GDM1 (cell line): ENCODE measurements around the gene ALDH18A1.
"Not testable (repeated sequence)": the region's sequence is repeated elsewhere in the genome, so short reads cannot be mapped to it uniquely, and the experiment has no call there.

Source experiments
- DNase-seq: peaks from one replicate; lab custom pipeline; 2025; lab: John Stamatoyannopoulos, UW

Gene ALDH18A1

GRCh38 chr10:95656291-95657164 lies at the start of gene ALDH18A1:
Gene ALDH18A1 (minus strand): TSS chr10:95656711. CDS start chr10:95653377, 3,334 bp downstream.
- DNase-seq = peak; percentile 87

- no peak for DNase-seq
Observed at GRCh38 chr10:95698415-95698814, 41.9 kb upstream of the ALDH18A1 start.

GRCh38 chr10:95697429-95697828 lies 40.9 kb upstream of the ALDH18A1 start:
- no peak for DNase-seq

- DNase-seq = no peak
Observed at GRCh38 chr10:95694665-95695064, 38.2 kb upstream of the ALDH18A1 start.

GRCh38 chr10:95693668-95694534 lies 37.4 kb upstream of the ALDH18A1 start, which contains the start of gene TCTN3:
Gene TCTN3 (minus strand): TSS chr10:95693927. CDS start chr10:95693899, 28 bp downstream.
- peak; percentile 99 for DNase-seq

- DNase-seq = no peak
Observed at GRCh38 chr10:95693071-95693667, 36.7 kb upstream of the ALDH18A1 start.

- no peak for DNase-seq
Observed at GRCh38 chr10:95691281-95691680, 34.8 kb upstream of the ALDH18A1 start.

DNA sequence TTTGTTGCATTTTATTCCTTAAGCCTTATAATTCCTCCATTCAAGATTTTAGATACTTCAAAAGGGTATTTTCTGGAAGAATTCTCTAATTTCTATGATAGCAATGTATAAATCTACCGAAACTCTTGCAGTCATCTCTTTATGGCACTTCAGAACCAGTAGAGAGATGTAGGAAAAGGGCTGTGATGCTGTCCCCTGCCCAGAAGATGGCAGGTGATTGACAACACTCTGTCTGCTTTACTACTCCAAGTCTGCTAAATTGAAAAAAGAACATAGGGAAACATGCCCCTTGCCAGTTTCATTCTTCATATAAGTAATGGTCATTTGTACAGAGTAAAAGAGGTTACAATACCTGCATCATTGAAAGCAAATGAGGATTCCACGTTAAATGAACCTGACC lies 32.1 kb upstream of the ALDH18A1 start:
- no peak for DNase-seq

DNA sequence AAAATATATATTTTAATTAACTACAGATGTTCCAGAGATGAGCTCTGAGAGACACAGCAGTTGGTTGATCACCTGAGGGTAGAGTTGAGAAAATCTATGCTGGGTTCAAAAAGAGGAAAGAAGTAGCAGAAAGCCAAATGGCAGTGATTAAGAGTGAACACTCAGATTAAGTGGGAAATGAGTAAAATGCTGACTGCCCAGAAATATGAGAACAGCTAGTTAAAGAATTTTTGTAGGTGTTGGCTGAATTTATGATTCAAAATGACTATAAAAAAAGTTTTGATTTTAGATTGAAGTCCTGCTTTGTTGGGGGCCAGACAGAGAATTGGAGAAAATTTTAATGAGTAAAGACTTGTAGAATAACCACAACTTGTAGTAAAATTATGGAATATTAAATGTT lies 27.5 kb upstream of the ALDH18A1 start:
- no peak for DNase-seq

DNA sequence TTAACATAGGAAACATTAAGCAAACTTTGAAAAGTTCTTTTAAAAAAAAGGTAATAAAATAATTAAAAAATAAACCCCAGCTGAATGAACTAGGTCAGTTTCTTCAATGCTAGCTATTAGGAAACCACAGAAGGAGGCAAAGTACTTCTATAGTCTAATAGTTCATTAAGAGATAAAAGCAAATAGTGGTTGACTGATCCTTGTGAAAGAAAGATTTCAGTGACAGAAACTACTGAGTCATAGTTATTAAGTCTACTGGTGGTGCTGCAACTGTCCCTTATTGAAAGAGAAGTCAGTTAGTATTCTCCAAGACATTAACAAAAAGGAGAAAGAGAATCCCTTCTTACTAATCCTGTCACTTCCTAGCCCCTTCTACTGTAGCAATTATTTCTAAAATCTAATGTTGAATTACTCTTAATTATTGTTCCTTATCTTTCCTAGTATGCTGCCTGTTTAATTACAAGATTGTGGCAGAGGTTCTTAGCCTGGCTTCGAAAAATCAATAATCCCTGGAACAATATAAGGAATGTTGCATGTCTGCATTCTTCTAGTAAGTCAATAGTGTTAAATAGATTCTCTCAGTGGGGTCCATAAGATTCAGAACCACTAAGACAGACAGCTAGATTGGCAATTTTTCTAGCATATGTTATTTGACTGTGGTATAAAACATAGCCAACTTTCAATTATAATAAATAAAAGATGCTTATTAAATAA lies 19.0 kb upstream of the ALDH18A1 start:
- no peak for DNase-seq

- no peak for DNase-seq
Observed at GRCh38 chr10:95674643-95675042, 18.1 kb upstream of the ALDH18A1 start.

DNA sequence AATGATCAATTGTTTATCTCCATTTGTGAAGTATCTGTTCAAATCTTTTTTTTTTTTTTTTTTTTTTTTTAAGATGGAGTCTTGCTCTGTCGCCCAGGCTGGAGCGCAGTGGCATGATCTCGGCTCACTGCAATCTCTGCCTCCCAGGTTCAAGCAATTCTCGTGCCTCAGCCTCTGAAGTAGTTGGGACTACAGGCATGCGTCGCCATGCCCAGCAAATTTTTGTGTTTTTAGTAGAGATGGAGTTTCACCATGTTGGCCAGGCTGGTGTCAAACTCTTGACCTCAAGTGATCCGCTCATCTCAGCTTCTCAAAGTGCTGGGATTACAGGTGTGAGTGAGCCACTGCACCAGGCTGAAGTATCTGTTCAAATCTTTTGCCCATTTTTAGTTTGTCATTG lies 16.1 kb upstream of the ALDH18A1 start:
- not testable (repeated sequence) for DNase-seq

- no peak for DNase-seq
Observed at GRCh38 chr10:95664543-95664942, 8.0 kb upstream of the ALDH18A1 start.

GRCh38 chr10:95663496-95663895 lies 7.0 kb upstream of the ALDH18A1 start:
- DNase-seq = no peak

DNA sequence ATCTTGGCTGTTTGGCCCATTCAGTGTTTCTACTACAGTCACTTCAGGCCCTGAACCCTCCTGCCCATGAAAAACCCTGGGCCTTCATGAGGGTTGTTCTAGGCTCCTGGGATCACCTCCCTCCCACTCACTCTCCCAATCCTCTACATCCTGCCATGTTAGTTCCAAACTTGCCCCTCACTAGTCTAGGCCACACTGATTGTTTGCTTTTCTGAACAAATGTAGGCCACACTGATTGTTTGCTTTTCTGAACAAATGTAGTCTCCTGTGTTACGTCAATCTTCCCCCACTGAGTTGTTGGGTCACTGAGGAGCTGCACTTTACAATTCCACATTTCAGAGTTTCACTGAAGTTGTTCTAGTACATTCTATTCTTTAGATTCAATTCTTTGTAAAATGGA lies 5.3 kb upstream of the ALDH18A1 start:
- DNase-seq = no peak

GRCh38 chr10:95660283-95660682 lies 3.8 kb upstream of the ALDH18A1 start:
- DNase-seq = no peak

DNA sequence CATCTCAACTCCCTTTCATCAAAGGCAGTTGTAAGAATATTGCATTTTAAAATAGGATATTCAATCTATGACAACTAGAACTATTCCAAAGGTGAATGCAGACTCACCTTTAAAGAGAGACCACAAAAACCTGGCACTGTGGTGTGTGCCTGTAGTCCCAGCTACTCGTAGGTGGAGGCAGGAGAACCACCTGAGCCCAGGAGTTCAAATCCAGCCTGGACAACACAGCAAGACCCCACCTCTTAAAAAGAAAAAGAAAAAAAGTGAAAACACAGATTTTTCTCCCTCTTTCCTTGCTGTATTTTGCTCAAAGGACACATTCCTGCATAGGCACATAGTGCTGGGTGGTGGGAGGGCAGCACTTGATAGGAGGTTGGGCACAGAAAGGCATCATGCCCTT lies 739 bp upstream of the ALDH18A1 start:
- no peak for DNase-seq

DNA sequence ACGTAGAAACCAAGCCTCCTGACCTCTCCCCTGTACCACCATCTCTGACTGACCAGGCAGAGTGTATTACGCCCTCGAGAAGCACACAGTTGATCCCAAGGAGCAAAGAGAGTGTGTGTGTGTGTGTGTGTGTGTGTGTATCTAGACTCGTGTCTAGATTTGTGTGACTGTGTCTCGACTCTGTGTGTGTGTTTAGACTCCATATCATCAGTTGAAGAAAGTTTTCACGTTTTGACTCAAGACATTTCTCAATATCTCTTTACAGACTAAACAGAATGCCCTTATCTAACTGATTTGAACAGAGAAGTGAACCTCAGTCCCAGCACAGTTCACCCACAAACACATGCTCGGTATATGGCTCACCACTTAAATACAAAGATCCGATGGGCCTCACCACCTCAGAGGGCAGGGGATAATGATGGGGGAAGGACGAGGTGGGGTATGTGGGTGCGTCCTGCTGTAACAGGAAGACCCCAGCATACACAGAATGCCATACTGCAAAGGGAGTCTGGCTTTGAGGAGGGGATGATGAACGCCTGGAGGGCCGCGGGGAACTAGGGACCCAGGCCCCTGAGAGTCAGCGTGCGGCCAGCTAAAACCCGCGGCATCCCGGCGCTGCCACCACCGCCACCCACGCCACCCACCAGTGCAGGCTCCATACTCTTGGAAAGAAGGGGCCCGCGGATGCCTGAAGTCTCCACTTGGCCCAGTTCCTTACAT lies 780 bp downstream of the ALDH18A1 start:
- no peak for DNase-seq

GRCh38 chr10:95653895-95654294 lies 2.6 kb downstream of the ALDH18A1 start:
- DNase-seq = no peak

DNA sequence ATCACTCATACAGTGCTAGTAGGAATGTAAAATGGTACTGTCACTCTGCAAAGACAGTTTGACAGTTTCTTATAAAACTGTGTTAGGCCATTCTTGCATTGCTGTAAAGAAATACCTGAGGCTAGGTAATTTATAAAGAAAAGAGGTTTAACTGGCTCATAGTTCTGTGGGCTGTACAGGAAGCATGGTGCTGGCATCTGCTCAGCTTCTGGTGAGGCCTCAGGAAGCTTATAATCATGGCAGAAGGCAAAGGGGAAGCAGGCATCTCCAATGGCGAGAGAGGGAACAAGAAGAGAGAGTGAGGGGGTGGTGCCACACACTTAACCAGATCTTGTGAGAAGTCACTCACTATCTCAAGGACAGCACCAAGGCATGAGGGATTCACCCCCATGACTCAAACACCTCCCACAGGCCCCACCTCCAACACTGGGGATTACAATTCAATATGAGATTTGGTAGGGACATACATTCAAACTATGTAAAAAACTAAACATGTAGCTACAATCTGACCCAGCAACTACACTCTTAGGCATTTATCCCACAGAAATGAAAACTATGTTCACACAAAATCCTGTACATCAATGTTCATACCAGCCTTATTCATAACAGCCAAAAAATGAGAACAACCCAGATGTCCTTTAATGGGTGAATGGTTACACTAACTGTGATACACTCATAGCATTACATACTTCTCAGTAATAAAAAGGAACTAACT lies 5.0 kb downstream of the ALDH18A1 start:
- no peak for DNase-seq
